GM18508 (cell line): ENCODE data around the gene OR7C2.
"Not testable (repeated sequence)": the region's sequence is repeated elsewhere in the genome, so short reads cannot be mapped to it uniquely, and the experiment has no call there.

ENCODE experiments used
- ATAC-seq: cut with Tn5 transposase; IDR thresholded peaks from one replicate; pipeline ENCODE4 v1.9.1; 2021; ENCODE audit warnings: moderate number of reproducible peaks; ENCODE audit not compliant: insufficient read depth, unreplicated experiment

OR7C2 gene

DNA sequence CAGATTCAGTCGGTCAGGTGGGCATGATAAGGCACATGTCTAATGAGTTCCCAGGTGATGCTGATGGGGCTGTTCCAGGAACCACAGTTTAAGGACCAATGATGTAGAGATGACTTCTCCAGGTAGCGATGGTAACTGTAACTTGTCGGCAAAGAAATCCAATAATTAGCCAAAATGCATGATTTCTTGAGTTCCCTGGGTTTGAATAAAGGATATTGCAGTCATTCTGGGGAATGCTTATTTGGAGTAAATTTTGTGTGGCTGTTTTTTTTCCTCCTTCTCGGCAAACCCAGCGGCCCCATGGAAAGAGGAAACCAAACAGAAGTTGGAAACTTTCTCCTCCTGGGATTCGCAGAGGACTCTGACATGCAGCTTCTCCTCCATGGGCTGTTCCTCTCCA, at the start of gene OR7C2:
OR7C2 (plus strand) TSS at position 301 of the 400 bp plus-strand sequence; CDS start at position 301, 0 bp downstream.
- no peak for ATAC-seq

DNA sequence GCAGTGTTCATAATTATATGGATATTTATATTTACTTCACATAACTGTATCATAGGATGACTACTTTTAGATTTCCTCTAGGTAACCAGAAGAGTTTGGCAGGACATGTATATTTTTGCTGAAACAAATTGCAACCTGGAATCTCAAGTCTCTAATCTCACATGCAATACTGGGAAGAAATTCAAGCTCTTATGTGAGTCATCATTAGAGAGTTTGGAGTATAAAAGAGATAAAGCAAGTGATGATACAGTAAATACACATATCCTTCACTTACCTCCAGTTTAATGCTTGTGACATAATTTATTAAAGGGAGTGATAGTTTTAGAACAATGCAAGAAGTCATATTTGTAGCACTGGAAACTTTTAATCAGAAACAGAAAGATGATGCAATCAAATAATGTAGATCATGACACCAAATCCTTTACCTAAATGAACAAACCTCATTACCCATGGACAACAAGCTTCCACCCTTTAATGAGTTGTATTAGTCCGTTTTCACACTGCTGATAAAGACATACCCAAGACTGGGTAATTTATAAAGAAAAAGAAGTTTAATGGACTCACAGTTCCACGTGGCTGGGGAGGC, 39.5 kb upstream of the OR7C2 start:
- no peak for ATAC-seq

GRCh38 chr19:14906711-14907110, 34.6 kb upstream of the OR7C2 start:
- no peak for ATAC-seq

DNA sequence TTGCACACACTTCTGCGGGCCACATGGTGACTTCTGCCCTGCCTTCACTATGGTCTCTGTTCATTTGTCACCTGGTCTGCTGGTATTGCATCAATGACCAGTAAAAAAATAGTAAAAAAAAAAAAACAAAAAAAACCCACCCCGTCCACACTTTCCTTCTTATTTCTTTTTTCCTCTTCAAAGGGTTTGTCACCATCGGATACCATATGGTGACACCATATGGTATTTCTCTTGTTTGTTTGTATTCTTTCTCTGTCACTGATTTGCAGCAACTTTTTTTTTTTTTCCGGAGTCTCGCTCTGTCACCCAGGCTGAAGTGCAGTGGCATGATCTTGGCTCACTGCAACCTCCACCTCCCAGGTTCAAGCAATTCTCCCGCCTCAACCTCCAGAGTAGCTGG, 26.2 kb upstream of the OR7C2 start:
- no peak for ATAC-seq

GRCh38 chr19:14916848-14917247, 24.4 kb upstream of the OR7C2 start:
- no peak for ATAC-seq

- ATAC-seq, result no peak
Measured at GRCh38 chr19:14933506-14933905, 7.8 kb upstream of the OR7C2 start.

- no peak for ATAC-seq
Measured at GRCh38 chr19:14940266-14940665, 1.0 kb upstream of the OR7C2 start.

DNA sequence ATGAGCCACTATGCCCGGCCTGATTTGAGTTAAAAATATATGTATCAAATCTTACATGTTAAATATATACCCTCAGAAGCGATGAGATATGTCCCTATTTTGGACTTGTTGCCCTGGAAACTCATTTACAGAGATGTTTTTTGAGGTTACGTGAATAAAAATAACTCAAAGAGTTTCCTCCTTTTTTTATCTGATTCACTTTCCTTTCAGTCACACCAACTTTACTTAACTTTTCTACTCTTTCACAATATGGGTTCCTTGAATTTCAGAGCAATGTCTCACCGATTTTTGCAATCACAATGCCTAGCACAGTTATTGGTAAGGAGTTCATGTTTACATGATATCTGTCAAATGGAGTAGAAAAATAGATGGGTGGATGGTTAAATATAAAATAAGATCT, 2.3 kb downstream of the OR7C2 start:
- ATAC-seq, result no peak

GRCh38 chr19:14944456-14944855, 3.2 kb downstream of the OR7C2 start:
- no peak for ATAC-seq

GRCh38 chr19:14949413-14949812, 8.1 kb downstream of the OR7C2 start:
- not testable (repeated sequence) for ATAC-seq

- no peak for ATAC-seq
Measured at GRCh38 chr19:14949876-14950275, 8.6 kb downstream of the OR7C2 start.

DNA sequence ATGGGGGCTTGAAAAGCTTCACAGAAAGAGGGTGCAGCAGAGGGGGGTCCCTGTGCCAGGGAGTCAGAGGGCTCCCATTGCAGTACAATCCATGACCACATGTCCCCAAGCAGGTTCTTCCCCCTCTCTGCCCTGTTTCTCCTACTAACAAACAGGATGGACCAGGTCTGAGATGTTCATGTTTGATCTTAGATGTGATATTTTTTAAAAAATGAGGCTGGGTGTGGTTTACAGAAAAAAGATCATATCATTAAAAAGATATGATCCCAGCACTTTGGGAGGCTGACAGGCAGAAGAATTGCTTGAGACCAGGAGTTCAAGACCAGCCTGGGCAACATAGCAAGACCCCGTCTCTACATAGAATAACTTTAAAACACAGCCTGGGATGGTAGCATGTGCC, 9.1 kb downstream of the OR7C2 start:
- no peak for ATAC-seq

DNA sequence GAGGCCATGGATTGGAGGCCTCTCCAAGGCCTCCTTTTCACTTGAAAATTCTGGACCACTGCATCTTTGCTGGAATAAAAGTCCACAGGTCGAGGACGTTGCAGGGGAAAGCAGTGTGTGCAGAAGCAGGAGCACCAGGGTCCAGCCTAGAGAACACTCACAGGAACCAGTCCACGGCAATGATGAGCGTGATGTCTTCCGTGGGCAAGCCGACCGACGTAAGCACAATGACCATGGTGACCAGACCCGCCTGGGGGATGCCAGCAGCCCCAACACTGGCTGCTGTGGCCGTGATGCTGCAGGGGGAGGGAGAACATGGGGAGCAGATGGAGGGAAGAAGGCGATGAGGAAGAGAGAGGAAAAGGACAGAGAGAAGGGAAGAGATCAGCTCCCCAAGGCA, 11.5 kb downstream of the OR7C2 start:
- no peak for ATAC-seq

GRCh38 chr19:14954071-14954655, 12.9 kb downstream of the OR7C2 start:
- ATAC-seq, result no peak

DNA sequence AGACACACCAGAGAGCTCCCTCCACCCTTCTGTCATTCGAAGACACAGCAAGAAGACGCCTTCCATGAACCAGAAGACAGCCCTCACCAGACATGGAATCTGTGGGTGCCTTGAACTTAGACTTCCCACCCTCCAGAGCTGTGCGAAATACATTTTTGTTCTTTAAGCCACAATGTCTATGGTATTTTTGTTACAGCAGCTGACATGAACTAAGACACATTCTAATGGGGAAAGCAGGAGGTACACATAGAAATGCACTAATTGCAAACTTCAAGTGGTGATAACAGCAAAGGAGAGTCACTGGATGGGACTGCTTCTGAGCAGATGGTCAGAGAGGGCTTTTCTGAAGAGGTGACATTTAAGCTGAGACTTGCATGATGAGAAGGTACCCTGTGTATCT, 16.2 kb downstream of the OR7C2 start:
- ATAC-seq, result no peak

- ATAC-seq, result no peak
Measured at GRCh38 chr19:14959263-14959662, 18.0 kb downstream of the OR7C2 start.

DNA sequence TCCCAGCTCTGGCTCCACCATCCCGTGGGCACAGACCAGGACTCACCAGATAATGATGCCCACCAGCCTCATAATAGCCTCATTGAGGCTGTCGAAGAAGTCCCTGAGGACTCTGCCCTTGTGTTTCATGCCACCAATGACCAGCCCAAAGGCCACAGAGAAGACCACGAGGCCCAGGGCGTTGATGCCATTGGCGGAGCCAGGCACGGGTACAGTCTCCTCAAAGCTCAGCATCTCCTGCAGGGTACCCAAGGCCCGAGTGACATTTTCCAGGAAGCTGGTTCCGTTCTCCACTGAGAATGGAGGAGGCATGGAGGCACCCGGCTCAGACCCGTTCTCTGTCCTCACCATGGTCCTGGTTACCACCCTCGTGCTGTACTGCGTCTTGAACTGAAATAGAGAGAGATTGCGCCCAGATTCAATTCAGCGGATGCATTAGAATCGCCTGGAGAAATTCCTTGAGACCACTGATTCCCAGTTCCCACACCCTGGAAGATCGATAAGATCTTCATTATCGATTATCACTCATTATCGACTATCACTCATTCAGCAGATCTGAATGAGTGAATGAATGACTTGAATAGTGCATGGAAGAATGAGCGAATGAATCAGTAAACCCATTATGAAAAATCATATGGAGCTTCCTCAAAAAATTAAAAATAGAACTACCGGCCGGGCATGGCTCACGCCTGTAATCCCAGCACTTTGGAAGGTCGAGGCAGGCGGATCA, 20.8 kb downstream of the OR7C2 start:
- ATAC-seq, result no peak

DNA sequence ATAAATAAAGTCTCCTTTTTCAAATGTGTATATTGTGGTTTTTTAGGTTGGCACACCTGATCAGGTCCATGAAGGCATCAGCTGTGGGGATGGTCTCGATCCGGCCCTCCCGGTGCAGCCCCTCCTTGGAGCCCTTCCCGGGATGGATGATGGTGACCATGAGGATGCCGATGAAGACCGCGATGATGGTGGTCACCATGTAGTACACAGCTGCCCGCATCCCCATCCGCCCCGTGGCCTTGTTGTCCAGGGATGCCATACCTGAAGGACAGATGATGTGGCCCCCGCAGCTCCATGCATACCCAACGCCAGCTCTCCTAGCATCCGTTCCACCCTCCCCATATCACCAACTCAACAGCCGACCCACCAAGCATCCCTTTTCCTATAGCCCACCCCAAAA, 27.0 kb downstream of the OR7C2 start:
- ATAC-seq, result no peak

GRCh38 chr19:14971474-14971873, 30.2 kb downstream of the OR7C2 start:
- no peak for ATAC-seq

- no peak for ATAC-seq
Measured at GRCh38 chr19:14972676-14973075, 31.4 kb downstream of the OR7C2 start.

- ATAC-seq, result no peak
Measured at GRCh38 chr19:14974488-14974887, 33.2 kb downstream of the OR7C2 start.

- ATAC-seq, result no peak
Measured at GRCh38 chr19:14977128-14977527, 35.8 kb downstream of the OR7C2 start.
